Osteoblast (primary cell): ENCODE measurements around the gene CPLANE2. TPM values are rescaled to one million over a fixed set of nuclear protein-coding genes. Genes with fewer than 3 reads are reported as not detected.

Experiments
- DNase-seq: peaks from one replicate; pipeline ENCODE4 v3.0.0; 2011; ENCODE audit warnings: low spot score, mixed read lengths; ENCODE audit not compliant: insufficient read length; ENCODE audit errors: missing footprints
- H2AFZ ChIP-seq: 2 replicates; pipeline ENCODE4 v1.6.0; 2011; ENCODE audit warnings: mild to moderate bottlenecking, low read length
- H3K27ac ChIP-seq: 2 replicates; pipeline ENCODE4 v1.5.1; 2011; ENCODE audit warnings: mild to moderate bottlenecking, low read depth, low read length, moderate library complexity
- H3K27me3 ChIP-seq: 2 replicates; pipeline ENCODE4 v1.6.0; 2012; ENCODE audit warnings: mild to moderate bottlenecking, control low read depth, inconsistent platforms, low read length, moderate library complexity; ENCODE audit not compliant: insufficient read depth
- H3K36me3 ChIP-seq: 2 replicates; pipeline ENCODE4 v1.5.1; 2011; ENCODE audit warnings: mild to moderate bottlenecking, low read length, control low read depth, moderate library complexity; ENCODE audit not compliant: insufficient read depth
- H3K4me1 ChIP-seq: 2 replicates; pipeline ENCODE4 v1.5.1; 2011; ENCODE audit warnings: mild to moderate bottlenecking, low read length, control low read depth, moderate library complexity; ENCODE audit not compliant: insufficient read depth
- H3K4me2 ChIP-seq: 2 replicates; pipeline ENCODE4 v1.6.0; 2011; ENCODE audit warnings: mild to moderate bottlenecking, low read length; ENCODE audit not compliant: insufficient read depth
- H3K4me3 ChIP-seq: fragments of 200-600 bp; sonication (generic); 3 replicates; pipeline ENCODE4 v1.5.1; 2012; ENCODE audit warnings: mild to moderate bottlenecking, low read length, inconsistent platforms; ENCODE audit not compliant: insufficient read depth
- H3K79me2 ChIP-seq: 2 replicates; pipeline ENCODE4 v1.6.0; 2012; ENCODE audit warnings: mild to moderate bottlenecking, low read length, control low read depth, inconsistent platforms; ENCODE audit not compliant: insufficient read depth
- H3K9me3 ChIP-seq: 2 replicates; pipeline ENCODE4 v1.5.1; 2011; ENCODE audit warnings: low read depth, low read length, control low read depth
- H4K20me1 ChIP-seq: 2 replicates; pipeline ENCODE4 v1.6.0; 2012; ENCODE audit warnings: mild to moderate bottlenecking, low read length, control low read depth; ENCODE audit not compliant: insufficient read depth
- CTCF ChIP-seq: IDR thresholded peaks from 2 replicates; pipeline ENCODE4 v1.5.1; 2011; ENCODE audit warnings: mild to moderate bottlenecking, low read depth, low read length, moderate library complexity; ENCODE audit errors: extremely low read depth
- total RNA-seq: library from RNA; depleted of rRNA; stranded (reverse); fragments of >200 nt; gene quantifications from 2 replicates; pipeline ENCODE4 v1.2.3, GENCODE V29; 2012

CPLANE2 gene
- total RNA-seq, 1 donor = 14.1 TPM

GRCh38 chr1:16256478-16256877 is 19.5 kb upstream of the CPLANE2 start:
- Histone ChIP-seq H3K36me3 (peaks cover 24% of the 10 kb centered on the region), H3K9me3 (no peaks in the 10 kb centered on the region), H3K27ac (no peak overlapping the region), H3K4me2 (no peak overlapping the region), H2AFZ (no peak overlapping the region), H4K20me1 (no peaks in the 10 kb centered on the region), H3K4me3 (no peak overlapping the region), H3K4me1 (peaks cover 6% of the 10 kb centered on the region), H3K27me3 (no peaks in the 10 kb centered on the region), H3K79me2 (no peaks in the 10 kb centered on the region)
- DNase-seq = no peak
- TF ChIP-seq CTCF = no peak

- no peak for TF ChIP-seq CTCF
- H4K20me1 ChIP-seq = peaks cover 5% of the 10 kb centered on the region
- DNase-seq = no peak
- no peaks in the 10 kb centered on the region for H3K9me3 ChIP-seq
- no peak overlapping the region for H2AFZ ChIP-seq
- H3K27me3 ChIP-seq = no peaks in the 10 kb centered on the region
- H3K4me2 ChIP-seq = no peak overlapping the region
- H3K27ac ChIP-seq = no peak overlapping the region
- no peaks in the 10 kb centered on the region for H3K79me2 ChIP-seq
- peaks cover 17% of the 10 kb centered on the region for H3K4me1 ChIP-seq
- H3K36me3 ChIP-seq = peaks cover 28% of the 10 kb centered on the region
- H3K4me3 ChIP-seq = no peak overlapping the region
Observed at GRCh38 chr1:16254263-16254928, 17.4 kb upstream of the CPLANE2 start.

- Histone ChIP-seq H4K20me1 (peaks cover 14% of the 10 kb centered on the region), H3K9me3 (no peaks in the 10 kb centered on the region), H3K4me1 (peaks cover 27% of the 10 kb centered on the region), H2AFZ (no peak overlapping the region), H3K4me2 (no peak overlapping the region), H3K27me3 (no peaks in the 10 kb centered on the region), H3K4me3 (no peak overlapping the region), H3K79me2 (no peaks in the 10 kb centered on the region), H3K36me3 (peaks cover 28% of the 10 kb centered on the region), H3K27ac (no peak overlapping the region)
- no peak for TF ChIP-seq CTCF
- DNase-seq = no peak
Observed at GRCh38 chr1:16253332-16253922, 16.4 kb upstream of the CPLANE2 start.

- Histone ChIP-seq H3K4me2 (no peak overlapping the region), H3K4me3 (no peak overlapping the region), H3K79me2 (no peaks in the 10 kb centered on the region), H3K27ac (no peak overlapping the region), H3K4me1 (peaks cover 31% of the 10 kb centered on the region), H3K27me3 (no peaks in the 10 kb centered on the region), H3K36me3 (peaks cover 28% of the 10 kb centered on the region), H4K20me1 (peaks cover 19% of the 10 kb centered on the region), H2AFZ (no peak overlapping the region), H3K9me3 (no peaks in the 10 kb centered on the region)
- no peak for DNase-seq
- TF ChIP-seq CTCF = no peak
Observed at GRCh38 chr1:16252912-16253311, 15.9 kb upstream of the CPLANE2 start.
